GM12878 (cell line): ENCODE measurements around the gene DNAAF8.

Source experiments
- EP300 ChIP-seq, 2 experiments: fragments of 150-350 bp in 1 of 2; IDR thresholded peaks; 2 replicates each; pipeline ENCODE4 v1.6.1; 2011 to 2012; ENCODE audit warnings: low read depth in 2 of 2, low read length in 2 of 2, borderline replicate concordance in 1 of 2, improper control_type of control experiment in 1 of 2, inconsistent platforms in 1 of 2; ENCODE audit not compliant: control insufficient read depth in 1 of 2
- JUND ChIP-seq: IDR thresholded peaks from 2 replicates; pipeline ENCODE4 v1.6.1; 2012; ENCODE audit warnings: low read depth, mild to moderate bottlenecking, low read length, improper control_type of control experiment, moderate library complexity
- NBN ChIP-seq: fragments of 450-650 bp; IDR thresholded peaks from 2 replicates; pipeline ENCODE4 v1.6.1; 2016
- POLR2A ChIP-seq: IDR thresholded peaks from 2 replicates; pipeline ENCODE4 v1.6.1; 2011; ENCODE audit warnings: low read depth, mild to moderate bottlenecking, low read length
- TAF1 ChIP-seq: IDR thresholded peaks from 2 replicates; pipeline ENCODE4 v1.6.1; 2011; ENCODE audit warnings: mild to moderate bottlenecking, low read depth, low read length, borderline replicate concordance
- ZBED1 ChIP-seq: IDR thresholded peaks from 2 replicates; pipeline ENCODE4 v1.6.1; 2016; ENCODE audit warnings: borderline replicate concordance

DNA sequence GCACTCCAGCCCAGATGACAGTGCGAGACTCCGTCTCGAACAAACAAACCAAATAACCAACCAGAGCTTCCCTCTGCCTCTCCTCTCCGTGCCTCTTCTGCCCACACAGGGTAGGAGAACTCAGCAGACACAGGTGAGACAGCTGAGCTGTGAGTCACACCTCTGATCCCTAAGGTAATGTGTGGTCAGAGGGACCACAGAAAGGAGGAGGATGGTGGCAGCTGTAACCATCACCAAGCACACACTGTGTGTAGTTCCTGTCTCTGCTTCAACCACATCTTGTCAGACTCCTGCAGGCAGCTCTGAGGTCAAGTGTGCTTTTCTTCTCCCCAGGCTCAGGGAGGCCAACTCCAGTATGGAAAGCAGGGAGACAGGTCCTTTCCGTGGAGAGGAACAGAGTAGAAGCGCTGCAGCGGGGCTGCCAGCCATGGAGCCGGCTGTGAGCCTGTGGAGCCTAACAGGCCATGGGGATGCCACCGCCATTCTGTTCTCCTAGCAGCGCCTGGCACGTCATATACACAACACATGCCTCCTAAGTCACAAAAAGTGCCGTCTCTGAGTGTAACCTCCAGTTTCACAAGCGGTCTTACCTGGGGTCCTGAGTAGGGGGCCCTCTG lies 33.8 kb upstream of the DNAAF8 start:
- TF ChIP-seq TAF1: no peak
- TF ChIP-seq EP300 (IDR thresholded peaks at IDR 0.05; ENCODE audit: borderline replicate concordance in 1 of 2, control insufficient read depth in 1 of 2, low read depth in 2 of 2, low read length in 2 of 2): no peak
- no peak for TF ChIP-seq ZBED1
- no peak for TF ChIP-seq NBN
- TF ChIP-seq JUND: no peak
- TF ChIP-seq POLR2A: no peak; the same call in 1 of the 2 replicates
